ENCODE measurements around the gene ZSCAN12. TPM values are rescaled to one million over a fixed set of nuclear protein-coding genes. Genes with fewer than 3 reads are reported as not detected.
A peak's percentile ranks its signal among the peaks of the same experiment; 100 is the strongest.

The ZSCAN12 gene
- total RNA-seq, 4 donors from 2014 or later, result 8.1 to 13.3 (median 9.5) TPM

GRCh38 chr6:28443112-28443773, 43.7 kb upstream of the ZSCAN12 start, which contains the start of gene ZSCAN23:
ZSCAN23 (minus strand) TSS chr6:28443491; CDS start chr6:28436266, 7,225 bp downstream.
- no peak for TF ChIP-seq CTCF (IDR thresholded peaks at IDR 0.05)
- TF ChIP-seq POLR2A (IDR thresholded peaks at IDR 0.05), result peak in 1 of 2 donors; percentile 25
- 1 to 3% methylated on average over 22 to 32 of the region's 32 CpGs for WGBS, 2 donors
- Histone ChIP-seq H3K4me3 (replicated peaks in 1 of 3) (peak within 1 kb of the TSS; percentile 16 to 78 (median 57)), H3K36me3 (no peaks in the 10 kb centered on the region), H3K27ac (peak within 1 kb of the TSS in 2 of 3 donors; percentile 18 to 56), H3K9me3 (no peaks in the 10 kb centered on the region), H3K4me1 (peaks cover 4 to 7% of the 10 kb centered on the region in 2 donors), H3K27me3 (peaks cover 8% of the 10 kb centered on the region)
- intact Hi-C loops (cut with DNase I), result no loop called here
- DNase-seq, result peak; percentile 65

GRCh38 chr6:28442586-28442985, 43.0 kb upstream of the ZSCAN12 start:
- peak overlapping the region in 2 of 3 donors; percentile 57 to 78 for H3K4me3 ChIP-seq (replicated peaks in 1 of 3)
- peaks cover 4 to 7% of the 10 kb centered on the region in 2 donors for H3K4me1 ChIP-seq
- TF ChIP-seq CTCF (IDR thresholded peaks at IDR 0.05) (no peak), POLR2A (IDR thresholded peaks at IDR 0.05) (no peak)
- intact Hi-C loops (cut with DNase I), result no loop called here
- no peaks in the 10 kb centered on the region for H3K36me3 ChIP-seq
- H3K27ac ChIP-seq, result no peak overlapping the region
- H3K9me3 ChIP-seq, result no peaks in the 10 kb centered on the region
- peaks cover 8% of the 10 kb centered on the region for H3K27me3 ChIP-seq
- DNase-seq, result no peak
- 54% methylated on average over 7 of the region's 7 CpGs for WGBS, 2 donors

GRCh38 chr6:28436404-28436803, 36.9 kb upstream of the ZSCAN12 start:
- H3K9me3 ChIP-seq, result no peaks in the 10 kb centered on the region
- no peak overlapping the region for H3K27ac ChIP-seq
- TF ChIP-seq CTCF (IDR thresholded peaks at IDR 0.05) (no peak), POLR2A (IDR thresholded peaks at IDR 0.05) (no peak)
- 90 to 91% methylated on average over 3 of the region's 3 CpGs for WGBS, 2 donors
- H3K36me3 ChIP-seq, result no peaks in the 10 kb centered on the region
- H3K4me1 ChIP-seq, result no peaks in the 10 kb centered on the region
- intact Hi-C loops (cut with DNase I), result no loop called here
- no peak overlapping the region for H3K4me3 ChIP-seq (replicated peaks in 1 of 3)
- H3K27me3 ChIP-seq, result no peaks in the 10 kb centered on the region
- no peak for DNase-seq

DNA sequence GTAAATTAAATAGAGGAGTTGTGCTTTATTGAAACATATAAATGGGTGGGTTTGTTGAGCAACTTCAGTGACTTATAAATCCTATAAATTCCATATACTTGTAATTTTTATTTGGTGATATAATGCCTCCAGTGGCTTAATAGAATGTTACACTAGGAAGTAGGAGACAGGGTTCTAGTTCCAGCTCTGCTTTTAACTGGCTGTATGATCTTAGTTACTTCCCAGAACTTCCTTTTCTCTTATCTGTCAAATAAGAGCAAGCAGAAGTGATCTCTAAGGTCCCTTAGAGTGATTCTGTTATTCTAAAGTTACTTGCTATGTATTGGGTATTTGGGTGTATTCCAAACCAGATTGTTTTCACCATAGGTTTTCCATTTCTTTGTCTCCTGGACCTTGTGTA, 33.6 kb upstream of the ZSCAN12 start:
- intact Hi-C loops (cut with DNase I), result no loop called here
- H3K9me3 ChIP-seq, result no peaks in the 10 kb centered on the region
- H3K27ac ChIP-seq, result no peak overlapping the region
- no peaks in the 10 kb centered on the region for H3K36me3 ChIP-seq
- TF ChIP-seq CTCF (IDR thresholded peaks at IDR 0.05) (no peak), POLR2A (IDR thresholded peaks at IDR 0.05) (no peak)
- no peaks in the 10 kb centered on the region for H3K4me1 ChIP-seq
- no peak overlapping the region for H3K4me3 ChIP-seq (replicated peaks in 1 of 3)
- no peak for DNase-seq
- H3K27me3 ChIP-seq, result no peaks in the 10 kb centered on the region

DNA sequence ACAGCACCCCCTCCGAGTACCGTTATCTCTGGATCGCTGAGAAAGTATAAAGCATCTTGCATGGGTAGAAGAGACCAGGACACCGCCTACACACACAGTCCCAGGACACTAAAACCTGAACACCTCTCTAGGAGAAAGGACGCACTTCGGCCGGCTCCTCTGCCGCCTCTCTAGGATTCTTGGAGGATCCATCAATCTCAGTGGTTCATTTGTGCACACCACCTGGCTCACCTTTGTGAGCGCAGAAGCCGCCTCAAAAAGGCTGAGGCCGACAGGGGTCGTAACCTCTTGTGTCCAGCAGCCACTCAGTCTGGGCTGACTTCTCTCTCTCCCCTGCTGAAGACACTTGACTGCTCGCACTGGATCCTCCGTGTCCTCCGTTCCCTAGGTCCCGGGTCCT, 30.2 kb upstream of the ZSCAN12 start:
- WGBS, 2 donors, result 85 to 90% methylated on average over 15 to 16 of the region's 16 CpGs
- H3K4me1 ChIP-seq, result no peaks in the 10 kb centered on the region
- no peaks in the 10 kb centered on the region for H3K27me3 ChIP-seq
- intact Hi-C loops (cut with DNase I), result no loop called here
- no peaks in the 10 kb centered on the region for H3K36me3 ChIP-seq
- no peak for DNase-seq
- TF ChIP-seq POLR2A (IDR thresholded peaks at IDR 0.05) (no peak), CTCF (IDR thresholded peaks at IDR 0.05) (no peak)
- H3K9me3 ChIP-seq, result no peaks in the 10 kb centered on the region
- no peak overlapping the region for H3K4me3 ChIP-seq (replicated peaks in 1 of 3)
- H3K27ac ChIP-seq, result no peak overlapping the region

All from thyroid gland (tissue), 4 donors.